ENCODE measurements around the gene GFOD1.
"Not testable (repeated sequence)": the region's sequence is repeated elsewhere in the genome, so short reads cannot be mapped to it uniquely, and the experiment has no call there.

Gene GFOD1

GRCh38 chr6:13348334-13349113 is 138.9 kb downstream of the GFOD1 start:
- no peak for DNase-seq

- DNase-seq = no peak
Observed at GRCh38 chr6:13346245-13346644, 141.2 kb downstream of the GFOD1 start.

- no peak for DNase-seq
Observed at GRCh38 chr6:13342414-13343019, 144.9 kb downstream of the GFOD1 start.

GRCh38 chr6:13339863-13340630 is 147.4 kb downstream of the GFOD1 start:
- no peak for DNase-seq

GRCh38 chr6:13338038-13338437 is 149.4 kb downstream of the GFOD1 start:
- DNase-seq = no peak

GRCh38 chr6:13336553-13336952 is 150.8 kb downstream of the GFOD1 start:
- DNase-seq = peak; percentile 73

GRCh38 chr6:13334953-13335352 is 152.4 kb downstream of the GFOD1 start:
- no peak for DNase-seq

GRCh38 chr6:13332349-13332706 is 155.1 kb downstream of the GFOD1 start:
- no peak for DNase-seq

GRCh38 chr6:13331516-13332348 is 155.7 kb downstream of the GFOD1 start:
- peak; percentile 58 for DNase-seq

- DNase-seq = no peak
Observed at GRCh38 chr6:13328875-13329183, 158.6 kb downstream of the GFOD1 start.

- peak; percentile 94 for DNase-seq
Observed at GRCh38 chr6:13328076-13328874, 159.1 kb downstream of the GFOD1 start, which contains the start of gene TBC1D7. TBC1D7 (minus strand) TSS chr6:13328537; CDS start chr6:13326898, 1,639 bp downstream.

GRCh38 chr6:13327691-13328075 is 159.7 kb downstream of the GFOD1 start:
- DNase-seq = no peak

- not testable (repeated sequence) for DNase-seq
Observed at GRCh38 chr6:13326031-13326586, 161.3 kb downstream of the GFOD1 start.

- DNase-seq = no peak
Observed at GRCh38 chr6:13319891-13320564, 167.4 kb downstream of the GFOD1 start.

- DNase-seq = no peak
Observed at GRCh38 chr6:13318821-13319220, 168.6 kb downstream of the GFOD1 start.

- DNase-seq = no peak
Observed at GRCh38 chr6:13315896-13316295, 171.5 kb downstream of the GFOD1 start.

GRCh38 chr6:13314806-13315205 is 172.6 kb downstream of the GFOD1 start:
- no peak for DNase-seq

GRCh38 chr6:13311155-13311554 is 176.2 kb downstream of the GFOD1 start:
- no peak for DNase-seq

- no peak for DNase-seq
Observed at GRCh38 chr6:13308332-13308731, 179.1 kb downstream of the GFOD1 start.
